A204.1 (cell line): ENCODE data around the gene ZNF12.
"Not testable (repeated sequence)": the region's sequence is repeated elsewhere in the genome, so short reads cannot be mapped to it uniquely, and the experiment has no call there.

ENCODE experiments used
- FAIRE-seq: peaks from 2 replicates; lab custom pipeline; 2012; peaks lifted over from hg19 to GRCh38; lab: Jason Lieb, UNC

Gene ZNF12

DNA sequence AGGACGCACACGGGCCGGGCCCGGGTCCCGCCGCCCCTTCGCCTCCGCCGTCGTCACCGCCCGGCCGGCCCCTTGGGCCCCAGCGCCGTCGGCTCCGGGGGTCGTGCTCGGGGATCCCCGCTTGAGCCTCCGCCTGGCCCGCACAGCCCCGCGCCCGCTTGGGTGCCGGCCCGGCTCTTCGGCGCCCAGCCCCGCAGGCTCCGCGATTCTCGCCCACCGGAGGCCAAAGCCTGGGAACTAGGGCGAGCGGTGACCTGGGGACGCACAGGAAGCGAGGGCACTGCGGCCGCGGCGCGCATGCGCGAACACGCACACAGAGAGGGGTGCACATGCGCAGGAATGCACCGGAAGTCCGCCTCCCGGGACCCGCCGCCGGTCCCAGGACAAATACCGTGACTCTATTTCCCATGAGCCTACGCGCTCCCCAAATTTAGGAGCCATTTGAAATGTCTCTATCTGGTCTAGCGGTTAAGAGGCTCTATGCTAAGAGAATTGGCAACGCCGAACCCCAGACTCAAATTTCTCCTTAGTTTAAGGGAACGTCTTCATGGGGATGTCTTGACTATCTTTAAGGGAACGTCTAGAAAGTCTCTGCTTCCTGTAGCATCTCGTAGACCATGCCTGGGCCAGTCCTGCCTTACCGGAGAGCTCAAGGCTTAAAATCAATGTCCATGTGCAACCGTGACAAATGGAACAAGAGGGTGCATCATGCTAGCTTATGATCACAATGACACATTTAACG lies at the start of gene ZNF12:
ZNF12 (minus strand) TSS at position 282 of the 742 bp plus-strand sequence. CDS start 1,774 bp downstream, outside the sequence.
- FAIRE-seq = peak; percentile 3

DNA sequence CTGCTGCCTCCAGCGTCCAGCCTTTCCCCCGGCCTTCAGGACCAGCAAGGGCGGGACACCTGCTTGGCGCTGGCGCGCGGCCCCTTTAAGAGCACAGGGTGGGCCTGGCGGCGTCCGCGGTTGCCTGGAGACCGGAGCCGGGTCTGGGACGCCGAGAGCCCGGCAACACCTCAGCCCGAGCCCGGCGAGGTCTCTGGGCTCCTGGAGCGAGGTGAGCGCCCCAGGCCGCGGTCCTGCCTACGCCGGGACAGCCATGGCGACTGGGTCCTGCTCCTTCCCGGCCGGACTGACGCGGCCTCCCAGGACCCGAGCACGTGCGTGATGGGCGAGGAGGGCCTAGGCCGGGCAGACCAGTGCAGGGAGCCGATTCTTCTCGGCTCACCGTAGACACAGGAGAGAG lies 47.2 kb upstream of the ZNF12 start, which contains the start of gene RSPH10B2:
RSPH10B2 (plus strand) TSS at position 140 of the 400 bp plus-strand sequence. CDS start 3,575 bp downstream, outside the sequence.
- FAIRE-seq = not testable (repeated sequence)

DNA sequence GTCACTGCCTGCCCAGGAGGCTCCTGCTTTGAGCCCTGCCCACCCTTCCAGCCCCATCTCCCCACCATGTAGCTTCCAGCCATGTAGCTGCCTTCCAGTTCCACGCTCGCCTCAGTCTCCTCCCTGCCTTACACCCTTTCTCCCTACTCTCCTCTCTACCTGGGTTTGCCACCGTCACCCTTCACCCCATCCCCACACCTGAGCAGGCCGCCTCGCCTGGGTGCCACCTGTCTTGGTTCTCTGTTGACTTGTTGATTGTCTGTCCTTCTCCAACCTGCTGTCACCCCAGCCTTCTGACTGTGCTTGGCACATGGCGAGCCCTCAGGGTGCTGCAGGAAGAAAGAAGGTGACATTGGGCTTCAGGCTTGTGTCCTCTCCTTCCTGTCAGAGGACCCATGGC lies 43.4 kb upstream of the ZNF12 start:
- FAIRE-seq = not testable (repeated sequence)

DNA sequence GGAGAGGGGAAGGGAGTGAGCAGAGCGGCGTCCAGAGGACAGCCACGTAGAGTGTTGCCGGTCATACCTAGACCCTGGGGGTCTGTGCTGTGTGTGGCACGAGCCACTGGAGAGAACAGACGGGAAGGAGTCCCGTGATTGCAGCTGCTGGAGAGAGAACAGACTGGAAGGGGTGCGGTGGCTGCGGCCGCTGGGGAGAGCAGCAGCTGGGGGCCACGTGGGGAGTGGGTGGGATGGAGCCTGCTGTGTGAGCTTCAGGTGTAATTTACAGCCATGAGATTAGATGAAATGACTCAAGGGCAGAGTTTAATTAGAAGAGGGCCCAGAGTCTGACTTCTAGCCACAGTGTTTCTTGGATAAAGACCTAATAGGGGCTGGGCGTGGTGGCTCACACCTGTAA lies 42.6 kb upstream of the ZNF12 start:
- FAIRE-seq = not testable (repeated sequence)

DNA sequence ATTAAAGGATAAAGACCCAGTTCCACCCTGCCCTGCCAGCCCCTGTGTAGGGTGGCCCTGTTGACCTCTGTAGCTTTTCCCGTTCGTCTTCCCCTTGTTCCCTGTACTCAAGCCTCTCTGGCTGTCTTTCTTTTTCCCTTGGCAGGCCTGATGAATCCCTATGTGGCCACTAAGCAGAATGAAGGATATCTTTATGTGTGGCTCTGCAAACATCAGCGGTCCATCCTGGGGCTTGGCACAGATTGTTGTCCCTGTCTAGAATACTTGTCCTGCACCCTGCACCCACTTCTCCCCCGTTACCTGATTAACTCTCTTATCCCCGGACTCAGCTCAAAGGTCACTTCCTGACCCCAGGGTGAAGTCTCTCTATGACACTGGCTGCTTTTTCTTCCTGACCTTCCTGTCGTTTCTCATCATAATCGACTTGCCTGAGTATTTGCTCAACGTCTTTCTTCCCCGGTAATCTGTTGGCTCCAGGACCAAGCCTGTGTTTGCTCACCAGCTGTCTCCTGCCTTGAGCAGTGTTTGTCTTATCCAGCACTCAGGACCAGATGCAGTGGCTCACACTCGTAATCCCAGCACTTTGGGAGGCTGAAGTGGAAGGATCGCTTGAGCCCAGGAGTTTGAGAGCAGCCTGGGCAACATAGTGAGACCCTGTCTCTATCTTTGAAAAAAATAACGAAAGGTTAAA lies 37.8 kb upstream of the ZNF12 start:
- not testable (repeated sequence) for FAIRE-seq

DNA sequence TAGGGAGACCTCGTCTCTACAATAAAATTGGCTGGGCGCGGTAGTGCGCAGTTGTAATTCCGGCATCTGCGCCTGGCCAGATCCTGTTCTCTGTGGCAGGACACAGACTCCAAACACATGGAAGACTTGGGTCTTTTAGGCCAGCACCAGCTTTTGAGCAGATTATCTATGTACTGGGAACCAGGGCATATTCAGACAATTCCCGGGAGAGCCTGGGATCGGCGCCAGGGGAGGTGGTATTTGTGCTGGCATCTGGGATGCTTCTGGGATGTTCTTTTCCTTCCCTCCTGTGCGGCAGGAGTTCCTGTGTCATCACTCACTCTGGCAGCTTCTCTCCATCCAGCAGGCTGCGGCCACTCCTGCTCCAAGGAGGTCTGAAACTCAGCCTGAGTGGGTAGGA lies 31.7 kb upstream of the ZNF12 start:
- FAIRE-seq = not testable (repeated sequence)

DNA sequence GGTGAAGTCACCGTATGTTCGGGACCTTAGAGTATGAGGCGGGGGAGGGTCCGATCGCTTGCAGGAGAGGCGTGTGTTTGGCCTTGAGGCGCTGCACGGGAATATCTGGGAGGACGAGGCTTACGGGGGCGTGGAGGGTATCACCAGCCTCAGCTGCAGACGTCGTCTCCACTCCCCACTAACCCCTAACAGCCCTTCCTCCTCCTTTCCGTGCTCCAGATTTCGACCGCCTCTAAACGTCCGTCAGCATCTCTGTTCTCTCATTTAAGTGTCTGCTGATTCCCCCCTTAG lies 23.5 kb upstream of the ZNF12 start:
- FAIRE-seq = no peak

DNA sequence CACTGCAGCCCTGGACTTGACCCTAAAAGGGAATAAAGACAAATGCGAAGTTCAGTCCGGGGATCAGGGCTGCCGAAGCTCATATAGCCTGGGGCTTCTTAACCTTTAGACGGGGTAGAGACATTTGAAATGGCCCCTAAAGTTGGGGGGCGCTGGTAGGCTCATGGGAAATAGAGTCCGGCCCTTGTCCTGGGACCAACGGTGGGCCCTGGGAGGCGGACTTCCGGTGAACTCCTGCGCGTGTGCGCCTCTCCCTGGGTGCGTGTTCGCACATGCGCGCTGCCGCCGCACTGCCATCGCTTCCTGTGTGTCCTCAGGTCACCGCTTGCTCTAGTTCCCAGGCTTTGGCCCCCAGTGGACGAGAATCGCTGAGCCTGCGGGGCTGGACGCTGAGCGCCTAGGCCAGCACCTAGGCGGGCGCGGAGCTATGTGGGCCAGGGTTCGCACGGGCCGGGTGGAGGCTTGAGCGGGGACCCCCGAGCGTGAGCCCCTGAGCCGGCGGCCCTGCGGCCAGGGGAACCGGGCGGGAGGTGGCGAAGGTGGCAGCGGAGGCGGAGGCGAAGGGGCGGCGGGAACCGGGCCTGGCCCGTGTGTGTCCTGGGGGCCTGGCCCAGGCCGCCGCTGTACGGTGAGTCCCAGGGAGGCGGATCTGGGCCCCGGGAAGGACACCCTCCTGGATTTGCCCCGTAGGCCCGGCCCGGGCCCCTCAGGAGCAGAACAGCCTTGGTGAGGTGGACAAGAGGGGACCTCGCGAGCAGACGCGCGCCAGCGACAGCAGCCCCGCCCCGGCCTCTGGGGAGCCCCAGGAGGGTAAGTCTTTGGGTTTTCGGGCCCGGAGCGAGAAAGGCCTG lies 23.0 kb upstream of the ZNF12 start:
- no peak for FAIRE-seq

DNA sequence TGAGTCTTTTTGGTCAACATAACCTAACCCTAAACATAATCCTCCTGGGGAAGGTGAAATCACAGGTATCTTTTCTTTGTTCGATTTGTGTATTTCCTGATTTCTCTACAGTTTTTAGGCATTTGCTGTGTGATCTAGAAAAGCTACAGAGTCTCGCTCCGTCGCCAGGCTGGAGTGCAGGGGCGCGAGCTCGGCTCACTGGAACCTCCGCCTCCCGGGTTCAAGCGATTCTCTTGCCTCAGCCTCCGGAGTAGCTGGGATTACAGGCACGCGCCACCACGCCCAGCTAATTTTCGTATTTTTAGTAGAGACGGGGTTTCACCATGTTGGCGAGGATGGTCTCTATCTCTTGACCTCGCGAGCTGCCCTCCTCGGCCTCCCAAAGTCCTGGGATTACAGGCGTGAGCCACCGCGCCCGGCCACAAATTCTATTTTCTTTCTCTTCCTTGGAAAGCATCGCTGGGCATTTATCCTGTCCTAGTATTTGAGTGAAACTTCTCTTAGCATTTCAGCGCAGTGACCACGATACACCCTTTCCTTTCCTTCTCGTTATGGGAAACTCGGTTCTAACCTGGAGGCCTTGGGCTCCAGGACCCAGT lies 22.2 kb upstream of the ZNF12 start:
- FAIRE-seq = not testable (repeated sequence)

DNA sequence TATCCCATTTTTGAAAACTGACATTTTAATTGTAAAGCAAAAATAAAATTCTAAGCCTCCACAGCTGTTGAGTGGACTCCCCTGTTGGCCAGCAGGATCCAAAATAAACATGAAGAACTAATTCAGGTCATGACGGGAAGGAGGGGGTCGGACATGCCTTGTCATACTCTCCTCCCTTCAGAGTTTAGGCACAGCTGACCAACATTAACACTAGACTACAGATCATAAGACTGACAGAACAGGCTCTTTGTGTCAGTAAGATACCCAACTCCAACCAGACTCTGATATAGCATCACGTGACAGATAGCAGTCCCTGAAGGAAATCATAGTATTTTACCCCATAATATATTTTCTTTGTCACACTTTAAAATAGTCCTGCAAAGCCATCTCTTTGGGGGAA lies 20.9 kb upstream of the ZNF12 start:
- FAIRE-seq = no peak

DNA sequence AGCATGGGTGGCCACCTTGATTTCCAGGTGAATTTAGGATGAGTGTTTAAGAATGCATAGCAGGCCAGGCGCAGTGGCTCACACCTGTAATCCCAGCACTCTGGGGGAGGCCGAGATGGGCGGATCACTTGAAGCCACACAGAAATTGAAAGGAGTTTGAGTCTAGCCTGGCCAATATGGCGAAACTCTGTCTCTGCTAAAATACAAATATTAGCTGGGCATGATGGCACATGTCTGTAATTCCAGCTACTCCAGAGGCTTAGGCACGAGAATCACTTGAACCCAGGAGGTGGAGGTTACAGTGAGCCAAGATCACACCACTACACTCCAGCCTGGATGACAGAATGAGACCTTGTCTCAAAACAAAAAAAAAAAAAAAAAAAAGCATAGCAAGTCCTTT lies 19.6 kb upstream of the ZNF12 start:
- FAIRE-seq = not testable (repeated sequence)

DNA sequence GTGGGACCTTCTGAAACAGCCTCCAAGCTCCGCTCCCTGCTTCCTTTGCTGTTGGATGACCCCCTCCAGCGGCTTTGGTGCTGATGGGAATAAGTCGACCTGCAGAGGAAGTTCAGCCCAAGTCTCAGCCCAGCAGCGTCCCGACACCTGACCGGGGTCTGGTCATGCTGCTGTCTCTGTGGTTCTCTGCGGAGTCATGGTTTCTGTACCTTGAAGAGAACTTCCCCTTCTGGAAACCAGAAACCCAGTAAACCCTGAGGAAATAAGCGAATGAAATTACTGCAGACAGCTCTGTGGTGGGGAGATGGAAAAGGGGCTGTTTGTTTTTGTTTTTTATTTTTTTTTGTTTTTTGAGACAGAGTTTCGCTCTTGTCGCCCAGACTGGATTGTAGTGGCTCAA lies 18.3 kb upstream of the ZNF12 start:
- no peak for FAIRE-seq

DNA sequence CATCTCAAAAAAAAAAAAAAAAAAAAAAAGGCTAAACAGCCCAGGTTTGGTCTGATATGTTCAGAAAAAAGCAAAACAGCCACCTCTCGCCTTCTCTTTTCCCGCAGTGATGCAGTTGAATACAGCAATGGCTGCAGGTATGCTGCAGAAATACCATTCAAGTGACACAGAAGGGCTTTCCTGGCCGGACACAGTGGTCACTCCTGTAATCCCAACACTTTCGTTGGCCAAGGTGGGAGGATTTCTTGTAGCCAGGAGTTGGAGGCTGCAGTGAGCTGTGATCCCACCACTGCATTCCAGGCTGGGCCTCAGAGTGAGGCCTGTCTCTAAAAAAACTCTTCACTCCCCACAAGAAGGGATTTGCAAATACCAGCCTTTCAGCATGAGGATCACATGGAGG lies 17.6 kb upstream of the ZNF12 start:
- not testable (repeated sequence) for FAIRE-seq

DNA sequence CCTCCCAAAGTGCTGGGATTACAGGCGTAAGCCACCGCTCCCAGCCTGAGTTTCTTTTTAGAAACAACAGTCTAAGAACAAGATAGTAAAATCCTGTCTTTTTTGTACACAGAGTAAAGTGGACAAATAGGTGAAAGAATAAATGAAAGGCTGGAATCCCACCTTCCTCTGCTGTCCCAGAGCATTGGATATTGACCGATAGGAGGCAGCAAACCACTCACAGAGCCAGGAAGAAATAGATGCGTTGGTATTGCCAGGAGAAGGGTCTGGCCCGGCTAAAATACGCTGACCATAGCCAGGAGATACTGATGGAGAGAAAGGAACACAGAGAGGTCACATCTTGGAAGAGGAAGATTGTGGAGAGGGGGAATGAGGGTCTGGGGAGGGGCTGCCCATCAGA lies 11.4 kb upstream of the ZNF12 start:
- FAIRE-seq = no peak

DNA sequence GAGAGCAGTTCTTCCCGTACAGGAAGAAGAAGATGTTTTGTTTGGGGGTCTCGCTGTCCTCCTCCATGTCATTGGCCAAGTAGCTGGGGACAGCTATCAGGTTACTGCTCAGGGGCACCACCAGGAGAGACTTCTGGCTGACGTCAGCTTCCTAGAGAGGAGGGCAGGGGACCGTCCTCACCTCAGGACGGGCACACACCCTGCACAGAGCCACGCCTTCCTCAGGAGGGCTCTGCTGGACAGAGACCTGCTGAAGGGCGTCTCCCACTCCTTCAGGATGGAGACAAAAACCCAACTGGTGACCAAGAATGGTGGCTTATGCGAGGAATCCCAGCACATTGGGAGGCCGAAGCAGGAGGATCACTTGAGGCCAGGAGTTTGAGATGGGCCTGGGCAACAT lies 9.2 kb upstream of the ZNF12 start:
- FAIRE-seq = not testable (repeated sequence)

DNA sequence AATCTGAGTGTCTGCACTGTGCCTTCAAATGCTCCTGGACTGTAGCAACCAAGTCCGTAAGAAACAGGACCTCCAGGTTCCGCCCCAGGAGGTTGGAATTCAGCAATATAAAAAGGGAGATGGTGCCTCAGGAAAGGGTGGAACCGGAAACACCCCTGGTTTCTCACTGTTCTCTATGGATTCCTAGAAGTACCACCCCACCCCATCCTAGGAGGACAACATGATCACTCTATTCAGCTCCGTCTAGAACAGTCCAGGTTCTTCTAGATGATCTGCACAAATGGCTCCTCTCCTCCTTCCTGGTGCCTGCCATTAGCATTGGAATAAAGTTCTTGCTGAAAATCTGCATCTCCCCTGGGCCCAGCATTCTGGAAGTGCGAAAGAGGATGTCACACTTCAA lies 7.6 kb upstream of the ZNF12 start:
- FAIRE-seq = no peak

DNA sequence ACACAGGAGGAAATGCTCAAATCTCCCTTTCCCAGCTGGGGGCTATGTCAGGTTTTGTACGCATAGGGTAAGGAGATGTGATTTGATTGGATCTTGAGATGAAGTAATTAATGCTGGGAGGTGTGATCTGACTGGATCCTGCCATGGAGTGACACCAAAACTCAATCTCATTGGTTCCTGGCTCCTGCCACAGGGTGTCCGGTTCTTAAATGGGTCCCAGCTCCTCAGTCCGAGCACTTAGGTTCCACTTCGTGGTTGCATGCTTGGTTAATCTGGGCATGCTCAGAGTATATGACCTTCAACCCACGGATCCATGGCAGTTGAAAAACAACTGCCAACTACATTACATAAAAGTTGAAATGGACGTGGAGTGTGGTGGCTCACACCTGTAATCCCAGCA lies 3.1 kb upstream of the ZNF12 start:
- no peak for FAIRE-seq

DNA sequence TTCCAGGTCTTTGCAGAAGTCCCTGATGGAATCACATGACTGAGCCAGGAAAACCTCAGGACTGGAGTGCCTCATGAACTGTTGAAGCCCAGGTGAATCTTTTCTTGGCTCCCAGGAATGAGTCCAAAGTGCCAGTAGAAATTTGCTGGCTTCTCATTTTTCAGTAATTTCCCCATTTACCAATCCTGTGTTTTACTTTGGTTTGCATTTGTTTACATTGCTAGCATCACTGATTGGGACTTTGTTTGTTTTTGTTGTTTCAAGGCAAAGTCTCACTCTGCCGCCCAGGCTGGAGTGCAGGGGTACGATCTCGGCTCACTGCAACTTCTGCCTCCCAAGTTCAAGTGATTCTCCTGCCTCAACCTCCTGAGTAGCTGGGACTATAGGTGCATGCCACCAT lies 1.6 kb upstream of the ZNF12 start:
- FAIRE-seq = no peak

DNA sequence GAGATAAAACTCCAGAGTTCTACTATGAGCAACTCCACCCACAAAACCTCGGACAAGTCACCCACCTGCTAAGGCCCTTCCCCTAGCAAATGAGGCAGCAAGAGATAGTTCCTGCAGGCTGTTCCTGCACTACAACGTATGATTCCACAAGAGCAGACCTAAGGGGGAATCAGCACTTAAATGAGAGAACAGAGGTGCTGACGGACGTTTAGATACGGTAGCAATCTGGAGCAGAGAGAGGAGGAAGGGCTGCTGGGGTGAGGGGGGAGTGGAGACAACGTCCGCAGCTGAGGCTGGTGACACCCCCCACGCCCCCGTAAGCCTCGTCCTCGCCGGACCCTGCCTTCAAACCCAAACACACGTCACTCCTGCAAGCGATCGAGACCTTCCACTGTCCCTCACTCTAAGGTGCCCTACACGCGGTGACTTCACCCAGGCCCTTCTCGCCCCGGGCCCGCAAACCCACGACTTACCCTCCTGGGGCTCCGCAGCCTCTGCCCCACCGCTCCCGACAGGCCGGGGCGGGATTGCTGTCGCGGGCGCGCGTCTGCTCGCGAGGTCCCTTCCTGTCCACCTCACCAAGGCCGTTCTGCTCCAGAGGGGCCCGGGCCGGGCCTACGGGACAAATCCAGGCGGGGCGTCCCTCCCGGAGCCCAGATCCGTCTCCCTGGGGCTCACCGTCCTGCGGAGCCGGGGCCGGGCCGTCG lies 635 bp downstream of the ZNF12 start:
- FAIRE-seq = no peak

DNA sequence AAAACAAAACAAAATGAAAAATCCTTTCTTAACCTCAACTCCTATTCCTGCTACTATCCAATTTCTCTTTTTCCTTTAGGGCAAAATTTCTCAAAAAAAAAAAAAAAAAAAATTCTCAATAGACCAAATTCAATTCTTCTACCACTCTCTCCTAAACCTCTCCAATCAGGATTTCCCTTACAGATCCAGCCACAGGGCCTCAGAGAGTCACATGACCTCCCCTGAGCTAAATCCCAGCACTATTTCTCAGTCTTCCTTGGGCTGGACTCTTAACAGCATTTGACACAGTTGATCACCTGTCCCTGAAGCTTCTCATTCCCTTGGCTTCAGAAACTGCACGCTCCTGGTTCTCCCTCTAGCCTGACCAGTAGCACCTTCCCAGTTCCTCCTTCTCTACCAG lies 4.9 kb downstream of the ZNF12 start:
- FAIRE-seq = no peak

DNA sequence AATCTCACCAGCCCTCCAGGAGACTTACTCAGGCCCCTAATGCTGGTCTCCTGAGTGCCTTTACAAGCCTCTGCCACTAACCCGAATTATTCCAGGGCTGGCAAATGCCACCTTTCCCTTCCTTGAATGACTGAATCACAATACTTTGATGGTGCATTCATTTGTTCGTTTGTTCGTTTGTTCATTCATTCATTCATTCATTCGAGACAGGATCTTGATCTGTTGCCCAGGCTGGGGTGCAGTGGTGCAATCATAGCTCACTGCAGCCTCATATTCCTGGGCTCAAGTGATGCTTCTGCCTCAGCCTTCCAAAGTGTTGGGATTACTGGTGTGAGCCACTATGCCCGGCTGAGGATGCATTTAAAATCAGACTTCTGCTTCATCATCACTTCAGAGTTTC lies 6.0 kb downstream of the ZNF12 start:
- FAIRE-seq = no peak

DNA sequence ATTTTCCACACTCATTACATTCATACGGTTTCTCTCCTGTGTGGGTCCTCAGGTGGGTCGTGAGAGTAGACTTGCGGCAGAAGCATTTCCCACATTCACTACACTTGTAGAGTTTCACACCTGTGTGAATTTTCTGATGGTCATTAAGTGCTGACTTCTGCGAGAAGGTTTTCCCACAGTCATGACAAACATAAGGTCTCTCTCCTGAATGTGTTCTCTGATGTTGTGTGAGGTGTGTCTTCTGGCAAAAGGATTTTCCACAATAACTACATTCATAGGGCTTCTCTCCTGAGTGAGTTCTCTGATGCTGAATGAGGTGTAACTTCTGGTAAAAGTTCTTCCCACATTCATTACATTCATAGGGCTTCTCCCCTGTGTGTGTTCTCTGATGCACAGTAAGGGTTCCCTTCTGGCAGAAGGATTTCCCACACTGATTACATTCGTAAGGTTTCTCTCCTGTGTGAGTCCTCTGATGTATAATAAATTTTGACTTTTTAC lies 15.1 kb downstream of the ZNF12 start:
- FAIRE-seq = no peak
